Measurements from ENCODE around the gene DDX49.
"Not testable (repeated sequence)": the region's sequence is repeated elsewhere in the genome, so short reads cannot be mapped to it uniquely, and the experiment has no call there.

The DDX49 gene

DNA sequence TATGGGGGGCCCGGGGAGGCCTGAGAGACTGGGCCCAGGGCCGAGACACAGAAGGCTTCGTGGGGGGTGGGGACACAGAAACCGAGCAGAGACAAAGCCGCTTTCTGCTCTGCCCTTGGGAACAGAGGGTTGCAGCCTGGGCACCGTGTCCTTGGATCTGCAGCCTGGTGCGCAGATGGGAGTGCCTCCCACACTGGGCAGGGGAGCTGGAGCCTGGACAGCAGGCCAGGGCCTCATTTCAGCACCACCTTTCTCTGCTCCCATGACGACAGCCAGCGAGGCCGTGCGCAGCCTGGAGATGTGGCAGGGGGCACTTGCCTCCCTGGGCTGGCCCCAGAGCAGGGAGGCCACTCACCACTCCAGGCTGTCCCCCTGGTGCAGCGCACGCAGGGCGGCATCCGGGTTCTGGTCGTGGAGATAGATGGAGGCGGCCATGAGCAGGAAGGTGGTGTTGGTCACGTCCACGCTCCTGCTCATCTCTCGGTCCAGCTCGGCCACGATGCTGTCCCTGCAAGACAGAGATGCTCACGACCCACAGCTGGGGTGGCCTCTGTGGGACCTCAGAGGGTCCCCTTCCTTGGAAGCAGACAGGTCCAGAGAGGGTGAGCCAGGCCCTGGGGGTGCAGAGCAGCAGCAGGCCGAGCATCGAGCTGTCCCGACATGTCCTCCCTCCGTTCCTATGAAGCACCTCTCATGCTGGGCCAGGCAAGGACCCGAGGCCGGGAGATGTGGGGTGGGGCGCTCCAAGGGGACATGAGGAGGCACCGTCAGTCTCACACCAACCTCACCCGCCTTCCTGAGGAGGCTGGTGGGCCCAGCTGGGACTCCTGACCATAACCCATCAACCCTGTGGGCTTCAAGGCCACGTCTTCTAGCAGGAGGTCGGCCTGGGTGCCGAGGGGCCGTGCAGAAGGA lies 12.7 kb upstream of the DDX49 start:
- TF ChIP-seq SPI1 (IDR thresholded peaks at IDR 0.05; ENCODE audit: low read depth, low read length) (no peak), POU2F2 (IDR thresholded peaks at IDR 0.05; ENCODE audit: low read depth, low read length) (no peak), TAF1 (IDR thresholded peaks at IDR 0.05; ENCODE audit: low read depth, low read length) (no peak), POLR2A (IDR thresholded peaks at IDR 0.05; ENCODE audit: low read depth, low read length) (no peak; the same call in 1 of the 2 replicates), PAX5 (IDR thresholded peaks at IDR 0.05; ENCODE audit: insufficient read depth, low read length, severe bottlenecking) (no peak), POLR2AphosphoS5 (IDR thresholded peaks at IDR 0.05; ENCODE audit: low read depth, low read length) (no peak; the same call in 1 of the 2 replicates)
- no peak for DNase-seq (ENCODE audit: insufficient read length, low spot score)
- FAIRE-seq = no peak

DNA sequence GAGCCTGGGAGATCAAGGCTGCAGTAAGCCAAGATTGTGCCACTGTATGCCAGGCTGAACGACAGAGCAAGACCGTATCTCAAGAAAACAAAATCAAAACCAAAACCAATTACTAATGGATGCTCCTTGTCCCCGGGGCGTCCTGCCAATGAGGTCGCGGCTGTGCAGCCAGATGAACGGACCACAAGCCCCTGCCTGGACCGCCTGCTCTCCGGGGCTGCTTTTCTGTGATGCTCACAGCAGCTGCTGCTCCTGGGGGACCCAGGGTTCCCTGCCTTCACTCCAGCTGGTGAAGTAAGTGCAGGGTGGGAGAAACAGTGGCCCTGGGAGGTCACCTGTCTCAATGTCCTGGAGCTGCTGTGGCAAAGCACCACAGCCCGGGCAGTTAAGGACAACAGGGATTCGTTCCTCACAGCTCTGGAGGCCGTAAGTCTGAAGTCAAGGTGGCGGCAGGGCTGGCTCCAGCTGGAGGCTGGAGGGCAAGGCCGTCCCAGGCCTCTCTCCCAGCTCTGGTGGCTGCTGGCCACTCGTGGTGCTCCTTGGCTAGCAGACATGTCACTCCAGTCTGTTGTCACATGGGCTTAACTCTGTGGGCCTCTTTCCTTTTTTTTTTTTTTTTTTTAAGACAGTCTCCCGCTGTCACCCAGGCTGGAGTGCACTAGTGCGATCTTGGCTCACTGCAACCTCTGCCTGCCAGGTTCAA lies 10.4 kb upstream of the DDX49 start:
- no peak for TF ChIP-seq POLR2A (IDR thresholded peaks at IDR 0.05; ENCODE audit: low read depth, low read length)
- DNase-seq (ENCODE audit: insufficient read length, low spot score) (no peak), FAIRE-seq (no peak)

DNA sequence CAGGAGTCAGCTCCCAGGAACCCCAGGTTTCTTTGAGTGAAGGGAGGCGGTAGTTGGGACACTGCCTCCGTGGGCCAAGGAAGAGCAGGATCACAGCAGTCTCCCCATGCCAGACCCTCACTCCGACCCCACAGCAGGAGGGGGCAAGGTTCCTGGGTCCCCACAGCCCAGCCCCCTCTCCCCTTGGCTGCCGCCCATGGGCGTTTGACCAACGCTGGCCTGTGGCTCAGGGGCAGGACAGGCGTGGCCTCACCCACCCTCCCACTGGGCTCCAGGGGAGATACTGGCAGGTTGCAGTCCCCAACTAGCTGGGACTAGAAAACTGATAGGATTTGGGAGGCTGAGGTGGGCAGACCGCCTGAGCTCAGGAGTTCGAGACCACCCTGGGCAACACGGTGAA lies 9.5 kb upstream of the DDX49 start:
- FAIRE-seq (no peak), DNase-seq (ENCODE audit: insufficient read length, low spot score) (no peak)
- TF ChIP-seq TAF1 (IDR thresholded peaks at IDR 0.05; ENCODE audit: low read depth, low read length) (no peak), POLR2A (IDR thresholded peaks at IDR 0.05; ENCODE audit: low read depth, low read length) (no peak), SPI1 (IDR thresholded peaks at IDR 0.05; ENCODE audit: low read depth, low read length) (no peak), POU2F2 (IDR thresholded peaks at IDR 0.05; ENCODE audit: low read depth, low read length) (no peak), POLR2AphosphoS5 (IDR thresholded peaks at IDR 0.05; ENCODE audit: low read depth, low read length) (no peak), PAX5 (IDR thresholded peaks at IDR 0.05; ENCODE audit: insufficient read depth, low read length, severe bottlenecking) (no peak)

DNA sequence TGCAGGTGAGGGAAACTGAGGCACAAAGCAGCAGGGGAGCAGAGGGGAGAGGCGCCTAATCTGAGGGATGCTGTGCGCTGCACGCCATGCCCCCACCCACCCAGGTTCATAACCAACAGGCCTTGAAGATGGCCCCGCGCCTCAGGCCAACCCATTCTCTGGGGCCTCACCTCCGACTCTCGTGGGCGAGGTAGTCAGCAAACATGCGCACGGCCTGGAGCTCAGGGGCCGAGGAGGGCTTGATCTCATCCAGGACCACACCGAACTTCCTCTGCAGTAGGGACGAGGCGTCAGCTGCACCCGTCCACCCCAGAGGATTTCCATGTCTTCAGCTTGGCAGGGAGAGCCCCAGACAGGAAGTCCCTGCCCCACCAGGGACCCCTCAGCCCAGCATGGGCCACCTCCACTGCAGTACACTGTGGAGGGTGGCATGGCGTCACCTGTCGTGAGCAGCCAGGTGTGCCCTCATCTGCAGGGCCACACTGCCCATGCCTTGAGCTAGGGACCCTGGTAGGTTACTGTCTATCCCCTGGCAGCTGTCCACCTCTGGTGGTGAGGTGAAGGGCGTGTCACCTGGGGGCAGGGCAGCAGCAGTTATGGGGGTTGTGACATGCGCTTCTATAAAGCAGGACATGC lies 8.6 kb upstream of the DDX49 start:
- no peak for TF ChIP-seq POU2F2 (IDR thresholded peaks at IDR 0.05; ENCODE audit: low read depth, low read length)
- TF ChIP-seq PAX5 (IDR thresholded peaks at IDR 0.05; ENCODE audit: insufficient read depth, low read length, severe bottlenecking) = no peak
- no peak for TF ChIP-seq TAF1 (IDR thresholded peaks at IDR 0.05; ENCODE audit: low read depth, low read length)
- 0 out of 2 replicates have a peak, but pooled peaks have one; percentile 20 for TF ChIP-seq POLR2A (IDR thresholded peaks at IDR 0.05; ENCODE audit: low read depth, low read length)
- TF ChIP-seq POLR2AphosphoS5 (IDR thresholded peaks at IDR 0.05; ENCODE audit: low read depth, low read length) = no peak
- TF ChIP-seq SPI1 (IDR thresholded peaks at IDR 0.05; ENCODE audit: low read depth, low read length) = no peak
- DNase-seq (ENCODE audit: insufficient read length, low spot score) (no peak), FAIRE-seq (no peak)

DNA sequence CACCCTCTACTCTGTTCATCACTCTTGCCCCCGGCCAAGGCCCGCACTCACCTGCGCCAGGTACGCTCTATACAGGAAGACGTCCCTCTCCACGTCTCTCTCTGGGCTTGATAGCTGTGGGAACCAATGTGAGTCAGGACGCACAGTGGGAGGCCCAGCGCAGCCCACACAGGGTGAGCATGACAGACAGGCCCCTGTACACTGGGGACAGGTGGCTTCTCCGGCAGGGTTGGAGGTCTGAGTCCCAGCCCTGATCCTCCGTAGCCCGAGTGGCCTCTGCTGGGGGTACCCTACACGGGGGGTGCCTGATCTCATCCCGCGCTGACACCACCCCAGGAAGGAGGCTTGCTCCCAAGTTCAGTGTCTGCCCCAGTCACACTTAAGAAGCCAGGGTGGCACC lies 6.6 kb upstream of the DDX49 start:
- DNase-seq (ENCODE audit: insufficient read length, low spot score) = no peak
- TF ChIP-seq POLR2AphosphoS5 (IDR thresholded peaks at IDR 0.05; ENCODE audit: low read depth, low read length) (peak; percentile 32; the same call in 1 of the 2 replicates), POLR2A (IDR thresholded peaks at IDR 0.05; ENCODE audit: low read depth, low read length) (no peak), PAX5 (IDR thresholded peaks at IDR 0.05; ENCODE audit: insufficient read depth, low read length, severe bottlenecking) (no peak), TAF1 (IDR thresholded peaks at IDR 0.05; ENCODE audit: low read depth, low read length) (no peak), SPI1 (IDR thresholded peaks at IDR 0.05; ENCODE audit: low read depth, low read length) (no peak)
- no peak for FAIRE-seq

DNA sequence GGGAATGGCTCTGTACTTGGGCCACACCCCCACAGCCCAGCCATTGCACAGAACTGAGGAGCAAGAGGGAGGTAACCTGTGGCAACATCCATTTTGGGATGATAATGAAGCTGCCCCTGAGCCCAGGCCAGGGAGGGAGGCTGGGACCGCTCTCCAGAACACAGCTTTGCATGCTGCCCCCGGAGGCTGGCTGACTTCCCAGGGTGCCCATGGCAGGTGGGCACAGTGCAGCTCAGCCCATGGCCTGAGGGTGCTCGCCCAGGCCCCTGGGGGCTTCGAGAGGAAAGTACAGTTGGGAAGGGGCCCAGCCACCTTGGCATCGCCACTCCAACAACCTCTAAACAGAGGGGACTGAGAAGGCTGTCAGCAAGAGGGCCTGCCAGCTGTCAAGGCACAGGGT lies 6.0 kb upstream of the DDX49 start:
- TF ChIP-seq POU2F2 (IDR thresholded peaks at IDR 0.05; ENCODE audit: low read depth, low read length) (no peak), TAF1 (IDR thresholded peaks at IDR 0.05; ENCODE audit: low read depth, low read length) (no peak), POLR2A (IDR thresholded peaks at IDR 0.05; ENCODE audit: low read depth, low read length) (no peak), PAX5 (IDR thresholded peaks at IDR 0.05; ENCODE audit: insufficient read depth, low read length, severe bottlenecking) (no peak), POLR2AphosphoS5 (IDR thresholded peaks at IDR 0.05; ENCODE audit: low read depth, low read length) (no peak), SPI1 (IDR thresholded peaks at IDR 0.05; ENCODE audit: low read depth, low read length) (no peak)
- DNase-seq (ENCODE audit: insufficient read length, low spot score) = no peak
- FAIRE-seq = no peak

DNA sequence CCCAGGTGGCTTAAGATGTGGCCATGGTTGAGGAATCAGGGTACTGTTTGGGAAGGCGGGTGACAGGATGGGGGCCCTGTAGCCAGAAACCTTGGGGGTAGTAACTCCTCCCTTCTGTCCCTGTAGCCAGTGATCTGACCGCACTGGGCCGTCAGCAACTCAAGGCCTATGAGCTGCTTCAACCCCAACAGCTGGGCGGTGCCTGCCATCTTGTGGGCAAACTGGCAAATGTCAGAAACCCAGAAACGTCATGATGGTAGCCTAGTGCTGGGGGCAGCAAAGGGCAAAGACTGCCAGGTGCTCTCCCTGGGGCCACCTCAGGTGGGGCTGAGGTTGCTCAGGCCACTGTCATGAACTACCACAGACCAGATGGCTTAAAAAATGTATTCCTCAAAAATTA lies 3.9 kb upstream of the DDX49 start:
- FAIRE-seq (no peak), DNase-seq (ENCODE audit: insufficient read length, low spot score) (no peak)
- TF ChIP-seq TAF1 (IDR thresholded peaks at IDR 0.05; ENCODE audit: low read depth, low read length) (no peak), POLR2A (IDR thresholded peaks at IDR 0.05; ENCODE audit: low read depth, low read length) (no peak), PAX5 (IDR thresholded peaks at IDR 0.05; ENCODE audit: insufficient read depth, low read length, severe bottlenecking) (no peak), POU2F2 (IDR thresholded peaks at IDR 0.05; ENCODE audit: low read depth, low read length) (no peak), POLR2AphosphoS5 (IDR thresholded peaks at IDR 0.05; ENCODE audit: low read depth, low read length) (no peak), SPI1 (IDR thresholded peaks at IDR 0.05; ENCODE audit: low read depth, low read length) (no peak)

DNA sequence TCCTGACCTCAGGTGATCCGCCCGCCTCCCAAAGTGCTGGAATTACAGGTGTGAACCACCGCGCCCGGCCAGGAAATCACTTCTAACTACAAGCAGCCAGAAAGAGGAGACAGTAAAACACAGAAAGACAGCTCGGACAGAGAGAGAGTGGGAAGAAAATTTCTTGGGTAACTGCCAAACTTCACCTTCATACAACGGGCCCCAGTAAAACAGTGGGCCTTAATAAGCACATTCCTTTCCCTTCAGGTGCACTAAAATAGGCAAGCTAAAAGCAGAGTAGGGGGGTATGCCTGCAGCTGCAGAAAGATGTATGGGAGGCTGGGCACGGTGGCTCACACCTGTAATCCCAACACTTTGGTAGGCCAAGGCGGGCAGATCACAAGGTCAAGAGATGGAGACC lies 1.9 kb upstream of the DDX49 start:
- DNase-seq (ENCODE audit: insufficient read length, low spot score); FAIRE-seq: not testable (repeated sequence)

DNA sequence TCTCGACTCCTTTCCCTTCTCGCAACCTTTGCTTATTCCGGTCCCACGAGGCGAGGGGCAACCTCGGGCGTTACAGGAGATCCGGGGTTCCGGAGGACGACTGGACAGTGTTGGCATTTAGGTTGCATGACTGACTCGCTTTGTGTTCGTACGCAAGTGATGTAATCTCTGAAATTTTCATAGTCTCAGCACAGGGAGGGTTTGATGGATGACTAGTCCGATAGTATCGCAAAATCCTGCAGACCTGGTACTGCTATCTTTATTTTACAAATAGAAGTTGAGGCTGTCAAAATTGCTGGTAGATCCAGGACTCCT lies 342 bp downstream of the DDX49 start:
- TF ChIP-seq PAX5 (IDR thresholded peaks at IDR 0.05; ENCODE audit: insufficient read depth, low read length, severe bottlenecking) (no peak), POLR2A (IDR thresholded peaks at IDR 0.05; ENCODE audit: low read depth, low read length) (no peak), SPI1 (IDR thresholded peaks at IDR 0.05; ENCODE audit: low read depth, low read length) (no peak), POLR2AphosphoS5 (IDR thresholded peaks at IDR 0.05; ENCODE audit: low read depth, low read length) (no peak), TAF1 (IDR thresholded peaks at IDR 0.05; ENCODE audit: low read depth, low read length) (no peak), POU2F2 (IDR thresholded peaks at IDR 0.05; ENCODE audit: low read depth, low read length) (no peak)
- no peak for DNase-seq (ENCODE audit: insufficient read length, low spot score)
- FAIRE-seq = no peak
